ENCODE data around the gene ZNF597. TPM values are rescaled to one million over a fixed set of nuclear protein-coding genes. Genes with fewer than 3 reads are reported as not detected.

The ZNF597 gene
- total RNA-seq (2014; rRNA removed) (not detected in 2 replicates), Bru-seq, nascent RNA (percentile 7 among the genes with signal in this experiment), BruChase-seq, experiment 1, labeled RNA remaining after a 6-hour chase (not detected), BruChase-seq, experiment 2, labeled RNA remaining after a 2-hour chase (percentile 8 among the genes with signal in this experiment)
- long read RNA-seq = 0 reads

DNA sequence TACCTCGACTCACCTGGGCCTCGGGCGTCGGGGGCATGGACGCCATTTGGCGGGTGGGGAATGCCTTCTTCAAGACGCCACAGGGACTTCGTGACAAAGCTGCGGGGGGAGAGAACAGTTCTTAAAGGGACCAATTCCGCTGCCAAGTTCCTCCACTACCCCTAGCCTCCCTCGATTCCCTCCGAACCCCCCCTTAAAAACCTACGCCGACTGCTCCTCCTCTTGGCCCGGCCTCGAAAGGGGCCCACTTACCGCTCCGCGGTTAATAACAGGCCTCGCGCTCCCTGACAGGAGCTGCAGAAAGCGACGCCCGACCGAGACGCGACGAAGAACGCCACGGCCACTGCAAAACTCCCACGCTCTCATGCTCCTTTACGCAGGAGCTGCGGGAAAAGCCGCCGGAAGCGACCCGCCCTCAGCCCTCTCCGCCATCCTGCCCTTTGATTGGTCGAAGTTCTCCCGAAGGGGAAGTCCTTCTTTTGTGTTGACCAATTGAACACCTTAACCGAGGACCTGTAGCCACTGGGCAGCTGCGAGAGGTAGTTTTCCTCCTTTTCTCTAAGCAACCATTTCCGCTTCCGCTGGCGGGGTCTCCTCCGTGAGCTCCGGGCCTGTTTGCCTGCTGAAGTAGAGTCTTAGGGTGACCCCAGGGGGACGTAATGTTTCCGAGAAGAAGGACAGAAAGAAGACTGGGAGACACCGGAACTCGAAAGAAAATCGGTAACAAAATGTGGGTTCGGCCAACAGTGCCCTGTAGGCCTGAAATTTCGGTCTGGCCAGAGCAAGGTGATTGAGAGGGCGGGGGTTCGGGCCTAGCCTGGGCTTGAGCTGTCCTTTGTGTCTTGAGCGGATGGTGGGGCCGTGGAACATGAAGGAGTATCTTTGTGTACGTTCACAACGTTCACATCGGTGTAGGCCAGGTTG, at the start of gene ZNF597, which contains the start of gene NAA60:
ZNF597 (minus strand) TSS at position 397 of the 924 bp plus-strand sequence; CDS start at position 46, 351 bp downstream.
NAA60 (plus strand) TSS at position 573 of the 924 bp plus-strand sequence. CDS start 32,548 bp downstream, outside the sequence.
- Histone ChIP-seq H4K20me1 (ENCODE audit: low read length) (no peaks in the 10 kb centered on the region), H3K4me1 (ENCODE audit: insufficient read depth, low read length) (no peaks in the 10 kb centered on the region), H3F3A (ENCODE audit: low read length, unreplicated experiment) (no peaks in the 10 kb centered on the region), H3K9me2 (replicated peaks; ENCODE audit: low read length) (no peaks in the 10 kb centered on the region), H3K9ac (ENCODE audit: low read length) (no peak within 1 kb of the TSS), H3K36me3 (ENCODE audit: low read depth, low read length) (no peaks in the 10 kb centered on the region), H3K27me3 (ENCODE audit: low read length) (no peaks in the 10 kb centered on the region), H3K4me2 (ENCODE audit: low read length) (no peak within 1 kb of the TSS), H3K79me2 (ENCODE audit: low read length) (no peaks in the 10 kb centered on the region), H3K9me3 (ENCODE audit: low read length) (no peaks in the 10 kb centered on the region), H3K4me3 (ENCODE audit: low read length) (no peak within 1 kb of the TSS), H2AFZ (ENCODE audit: low read length) (no peak within 1 kb of the TSS), H3K27ac (ENCODE audit: low read length) (no peak within 1 kb of the TSS)
- DNase-seq = no peak
- ChIA-PET POLR2A (ENCODE audit: unreplicated experiment) (no interaction called here), CTCF (no interaction called here)
- intact Hi-C loops (cut with micrococcal nuclease) = no loop called here
- BruUV-seq (replicated peaks) = no TSS peak
- TF ChIP-seq, protein P1, sequence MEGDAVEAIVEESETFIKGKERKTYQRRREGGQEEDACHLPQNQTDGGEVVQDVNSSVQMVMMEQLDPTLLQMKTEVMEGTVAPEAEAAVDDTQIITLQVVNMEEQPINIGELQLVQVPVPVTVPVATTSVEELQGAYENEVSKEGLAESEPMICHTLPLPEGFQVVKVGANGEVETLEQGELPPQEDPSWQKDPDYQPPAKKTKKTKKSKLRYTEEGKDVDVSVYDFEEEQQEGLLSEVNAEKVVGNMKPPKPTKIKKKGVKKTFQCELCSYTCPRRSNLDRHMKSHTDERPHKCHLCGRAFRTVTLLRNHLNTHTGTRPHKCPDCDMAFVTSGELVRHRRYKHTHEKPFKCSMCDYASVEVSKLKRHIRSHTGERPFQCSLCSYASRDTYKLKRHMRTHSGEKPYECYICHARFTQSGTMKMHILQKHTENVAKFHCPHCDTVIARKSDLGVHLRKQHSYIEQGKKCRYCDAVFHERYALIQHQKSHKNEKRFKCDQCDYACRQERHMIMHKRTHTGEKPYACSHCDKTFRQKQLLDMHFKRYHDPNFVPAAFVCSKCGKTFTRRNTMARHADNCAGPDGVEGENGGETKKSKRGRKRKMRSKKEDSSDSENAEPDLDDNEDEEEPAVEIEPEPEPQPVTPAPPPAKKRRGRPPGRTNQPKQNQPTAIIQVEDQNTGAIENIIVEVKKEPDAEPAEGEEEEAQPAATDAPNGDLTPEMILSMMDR (conservative IDR thresholded peaks at IDR 0.05; ENCODE audit: low read depth, low read length) = no peak
- TF ChIP-seq EZH2 (IDR thresholded peaks at IDR 0.05; ENCODE audit: low read length, unreplicated experiment) = no peak
- TF ChIP-seq EZH2phosphoT487 (IDR thresholded peaks at IDR 0.05; ENCODE audit: borderline replicate concordance, low read length) = no peak
- ATAC-seq = no peak

DNA sequence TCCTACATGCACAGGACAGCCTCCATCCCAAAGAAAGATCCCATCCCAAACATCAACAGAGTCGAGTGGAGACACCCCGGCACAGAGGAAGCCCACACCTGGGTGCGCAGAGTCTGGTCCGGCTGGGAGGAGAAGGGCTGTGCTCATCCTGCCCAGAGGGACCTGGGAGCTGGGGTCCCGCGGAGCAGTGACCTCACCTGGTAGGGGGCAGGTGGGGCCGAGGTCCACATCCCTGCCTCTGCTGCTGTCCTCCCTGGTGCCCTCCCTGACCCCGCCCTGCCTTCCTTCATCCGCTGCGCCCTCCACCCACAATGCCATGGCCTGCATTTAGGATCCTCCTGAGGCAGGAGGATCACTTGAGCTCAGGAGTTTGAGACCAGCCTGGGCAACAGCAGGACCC, 49.1 kb upstream of the ZNF597 start:
- H3K27me3 ChIP-seq (ENCODE audit: low read length) = no peaks in the 10 kb centered on the region
- no peaks in the 10 kb centered on the region for H3K9me2 ChIP-seq (replicated peaks; ENCODE audit: low read length)
- CTCF ChIA-PET = no interaction called here
- H3K27ac ChIP-seq (ENCODE audit: low read length) = no peak overlapping the region
- DNase-seq (no peak), ATAC-seq (no peak)
- no peaks in the 10 kb centered on the region for H3K9me3 ChIP-seq (ENCODE audit: low read length)
- H2AFZ ChIP-seq (ENCODE audit: low read length) = no peak overlapping the region
- H3K36me3 ChIP-seq (ENCODE audit: low read depth, low read length) = no peaks in the 10 kb centered on the region
- intact Hi-C loops (cut with micrococcal nuclease) = no loop called here
- TF ChIP-seq, protein P1 (conservative IDR thresholded peaks at IDR 0.05; ENCODE audit: low read depth, low read length) = no peak
- TF ChIP-seq EZH2 (IDR thresholded peaks at IDR 0.05; ENCODE audit: low read length, unreplicated experiment) = no peak
- TF ChIP-seq EZH2phosphoT487 (IDR thresholded peaks at IDR 0.05; ENCODE audit: borderline replicate concordance, low read length) = no peak
- POLR2A ChIA-PET (ENCODE audit: unreplicated experiment) = no interaction called here
- no peaks in the 10 kb centered on the region for H3K4me1 ChIP-seq (ENCODE audit: insufficient read depth, low read length)
- no TSS peak for BruUV-seq (replicated peaks)
- no peaks in the 10 kb centered on the region for H3K79me2 ChIP-seq (ENCODE audit: low read length)
- no peaks in the 10 kb centered on the region for H3F3A ChIP-seq (ENCODE audit: low read length, unreplicated experiment)
- no peak overlapping the region for H3K9ac ChIP-seq (ENCODE audit: low read length)
- no peak overlapping the region for H3K4me3 ChIP-seq (ENCODE audit: low read length)
- H3K4me2 ChIP-seq (ENCODE audit: low read length) = no peak overlapping the region
- H4K20me1 ChIP-seq (ENCODE audit: low read length) = no peaks in the 10 kb centered on the region

All from PC-3 (cell line).